Measurements from ENCODE around the gene UBE2M. TPM values are rescaled to one million over a fixed set of nuclear protein-coding genes. Genes with fewer than 3 reads are reported as not detected.
"Not testable (repeated sequence)": the region's sequence is repeated elsewhere in the genome, so short reads cannot be mapped to it uniquely, and the experiment has no call there.

The UBE2M gene
- total RNA-seq, 1 experiment from 2014 or later = 141 TPM

DNA sequence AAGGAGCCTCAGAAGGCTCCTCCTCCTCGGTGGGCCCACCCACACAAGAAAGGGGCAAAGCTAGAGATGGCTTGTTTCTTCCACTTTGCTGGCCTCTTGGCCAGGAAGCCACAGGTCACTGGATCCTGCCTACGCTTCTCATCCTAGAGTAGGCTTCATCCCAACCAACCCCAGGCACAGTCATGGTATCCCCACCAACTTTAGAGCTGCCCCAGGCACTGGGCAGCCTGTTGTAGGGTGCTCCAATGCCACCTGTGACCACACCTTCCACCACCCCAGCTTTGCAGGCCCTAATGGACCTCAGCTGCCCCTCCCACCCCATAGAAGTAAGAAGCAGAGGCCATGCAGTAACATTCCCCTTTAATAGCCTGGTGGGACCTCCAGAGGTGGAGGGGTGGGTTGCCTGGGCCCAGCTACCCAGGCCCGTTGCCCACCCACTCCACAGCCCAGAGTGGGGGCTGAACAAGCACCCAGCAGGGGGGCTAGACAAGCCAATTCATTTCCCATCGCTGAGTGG lies 3.0 kb downstream of the UBE2M start:
- no peak for DNase-seq (ENCODE audit: low spot score)

DNA sequence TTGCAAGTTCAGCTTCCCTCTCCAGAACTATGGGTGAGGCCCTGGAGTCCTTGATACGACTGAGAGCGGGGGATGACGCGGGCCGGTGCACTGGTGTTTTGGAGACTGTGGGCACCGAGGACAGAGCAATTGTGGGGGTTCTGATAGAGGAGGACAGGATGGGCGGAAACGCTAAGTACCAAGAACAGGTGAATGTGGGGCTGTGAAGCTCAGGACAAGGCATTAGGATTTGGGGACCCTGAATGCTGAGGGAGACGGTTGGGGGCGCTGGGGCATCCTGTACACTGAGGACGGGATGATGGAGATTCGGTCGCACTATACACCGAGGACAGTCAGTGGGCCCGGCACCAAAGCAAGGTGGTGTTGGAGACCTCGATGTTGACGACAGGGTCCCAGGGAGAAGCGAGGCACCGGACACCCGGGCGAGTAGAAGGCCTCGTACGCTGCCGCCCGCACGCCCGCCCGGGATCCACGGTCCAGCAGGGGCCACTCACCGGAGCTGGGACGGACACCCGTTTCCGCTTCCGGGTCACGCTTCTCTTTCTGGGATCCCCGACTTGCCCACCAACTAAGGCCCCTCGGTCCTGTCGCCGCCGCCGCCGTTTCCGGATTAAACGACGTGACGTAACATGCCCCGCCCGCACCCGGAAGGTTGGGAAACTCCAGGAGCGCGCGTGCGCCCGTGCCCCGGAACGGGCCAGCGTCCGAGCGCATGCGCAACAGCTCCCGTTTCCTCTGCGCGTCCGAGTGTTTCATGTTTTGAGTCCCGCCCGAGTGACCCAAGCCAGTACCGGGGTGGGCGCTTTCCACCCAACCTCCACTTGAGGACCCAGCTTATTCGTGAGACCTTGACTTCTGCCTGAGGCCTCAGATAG lies 3.7 kb downstream of the UBE2M start, which contains the start of gene CHMP2A:
Gene CHMP2A, minus strand, starts transcription at position 612 of the 875 bp plus-strand sequence. CDS start 893 bp downstream, outside the sequence.
- peak; percentile 66 for DNase-seq (ENCODE audit: low spot score)

DNA sequence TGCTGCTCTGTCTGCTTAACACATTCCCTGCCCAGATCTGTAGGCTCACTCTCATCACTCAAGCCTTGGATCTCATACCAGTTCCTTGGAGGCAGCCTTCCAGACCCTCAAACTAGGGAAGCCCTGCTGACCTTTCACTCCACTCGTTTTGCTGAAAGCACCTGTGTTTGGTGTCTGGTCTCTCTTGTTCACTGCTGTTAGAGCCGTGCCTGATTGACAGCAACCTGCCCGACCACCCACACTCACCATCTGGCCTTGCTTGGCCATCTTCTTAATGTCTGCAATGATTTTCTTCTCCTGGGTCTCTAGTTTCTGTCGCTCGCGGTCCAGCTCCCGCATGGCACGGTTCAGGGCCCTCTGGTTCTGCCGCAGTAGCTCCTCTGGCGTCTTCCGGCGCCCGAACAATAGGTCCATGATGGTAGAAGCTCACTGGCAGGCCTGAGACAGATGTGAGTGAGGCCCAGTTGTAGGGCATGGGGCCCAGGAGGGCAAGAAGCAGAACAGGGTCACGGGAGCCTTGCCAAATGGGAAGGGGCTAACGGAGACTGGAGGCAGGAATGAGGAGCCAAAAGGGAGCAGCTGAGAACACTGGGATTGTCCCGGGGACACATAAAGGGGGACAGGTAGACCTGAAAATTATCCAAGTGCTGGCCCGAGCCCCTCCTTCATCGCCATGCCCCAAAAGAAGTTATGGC lies 4.5 kb downstream of the UBE2M start:
- no peak for DNase-seq (ENCODE audit: low spot score)

DNA sequence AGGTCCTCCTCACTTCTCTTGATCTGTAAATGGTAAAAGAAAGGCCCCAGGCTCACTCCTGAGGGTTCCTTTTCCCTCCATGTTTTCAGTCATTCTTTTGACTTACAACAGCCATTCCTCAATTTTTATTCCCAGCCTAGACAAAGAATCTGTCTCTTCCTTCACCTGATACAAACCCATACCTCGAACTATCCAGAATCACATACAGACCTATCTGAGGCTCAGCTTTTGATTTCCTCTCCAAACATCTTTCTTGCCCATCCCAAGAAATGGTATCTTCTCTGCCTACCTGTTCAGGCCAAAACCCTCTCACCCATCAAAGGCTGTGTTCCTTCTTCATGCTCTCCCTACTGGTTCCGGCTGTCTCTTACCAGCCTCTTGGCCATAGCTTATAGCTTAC lies 5.8 kb downstream of the UBE2M start:
- DNase-seq (ENCODE audit: low spot score) = no peak

DNA sequence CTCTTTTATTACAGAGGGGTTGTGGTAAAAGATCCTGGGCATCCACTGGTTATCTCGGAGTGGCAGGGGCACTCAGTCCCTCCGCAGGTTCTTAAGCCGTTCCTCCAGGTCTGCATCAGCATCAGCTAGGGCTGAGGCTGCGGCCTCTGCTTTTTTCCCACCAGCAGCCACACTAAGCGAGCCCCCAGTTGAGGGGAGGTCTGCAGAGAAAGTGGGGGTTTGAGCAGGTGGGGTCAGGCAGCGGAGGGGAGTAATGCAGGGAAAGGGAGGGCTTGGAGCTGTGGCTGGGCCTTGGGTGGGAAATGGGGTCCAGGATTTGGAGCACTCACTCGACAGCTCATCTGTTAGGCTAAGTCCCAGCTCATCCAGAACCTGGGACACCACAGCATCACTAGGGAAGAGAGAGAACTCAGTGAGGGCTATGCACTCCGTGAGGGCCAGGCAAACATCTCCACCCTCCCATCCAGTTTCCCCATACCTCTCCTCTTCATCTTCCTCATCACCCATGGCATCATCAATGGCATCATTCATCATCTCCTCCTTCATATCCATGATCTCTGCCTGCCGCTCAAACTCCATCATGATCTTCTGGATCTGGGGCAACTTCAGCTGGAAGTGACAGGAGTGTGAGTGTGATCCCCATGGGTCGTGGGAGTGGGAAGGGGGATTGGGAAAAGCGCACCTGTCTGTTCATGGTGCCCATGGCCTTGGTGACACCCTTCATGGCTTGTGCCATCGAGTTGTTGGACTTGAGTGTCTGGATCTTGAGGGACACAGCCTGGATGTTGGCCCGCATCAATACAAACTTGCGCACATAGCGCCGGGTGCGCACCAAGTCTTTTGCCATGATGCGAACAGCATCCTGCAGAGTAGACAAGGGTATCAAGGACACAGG lies 6.6 kb downstream of the UBE2M start:
- DNase-seq (ENCODE audit: low spot score) = no peak

DNA sequence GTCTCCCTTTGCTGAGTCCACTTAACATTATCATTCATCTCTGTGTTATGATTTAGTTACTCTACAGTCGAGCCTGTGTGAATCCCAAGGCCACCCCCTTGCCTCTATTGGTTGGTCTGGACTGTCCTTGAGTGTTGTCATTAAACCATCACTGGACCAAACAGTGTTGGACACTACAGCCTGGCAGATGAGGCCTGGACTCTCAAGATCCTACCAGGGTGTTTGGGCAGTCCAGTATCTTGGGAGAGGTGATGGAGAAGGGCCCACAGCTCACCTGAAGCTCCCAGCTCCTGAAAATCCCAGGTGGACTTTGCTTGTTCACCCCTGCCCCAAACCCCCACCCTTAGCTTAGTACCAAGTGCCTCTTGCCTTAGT lies 7.3 kb downstream of the UBE2M start:
- DNase-seq (ENCODE audit: low spot score) = no peak

DNA sequence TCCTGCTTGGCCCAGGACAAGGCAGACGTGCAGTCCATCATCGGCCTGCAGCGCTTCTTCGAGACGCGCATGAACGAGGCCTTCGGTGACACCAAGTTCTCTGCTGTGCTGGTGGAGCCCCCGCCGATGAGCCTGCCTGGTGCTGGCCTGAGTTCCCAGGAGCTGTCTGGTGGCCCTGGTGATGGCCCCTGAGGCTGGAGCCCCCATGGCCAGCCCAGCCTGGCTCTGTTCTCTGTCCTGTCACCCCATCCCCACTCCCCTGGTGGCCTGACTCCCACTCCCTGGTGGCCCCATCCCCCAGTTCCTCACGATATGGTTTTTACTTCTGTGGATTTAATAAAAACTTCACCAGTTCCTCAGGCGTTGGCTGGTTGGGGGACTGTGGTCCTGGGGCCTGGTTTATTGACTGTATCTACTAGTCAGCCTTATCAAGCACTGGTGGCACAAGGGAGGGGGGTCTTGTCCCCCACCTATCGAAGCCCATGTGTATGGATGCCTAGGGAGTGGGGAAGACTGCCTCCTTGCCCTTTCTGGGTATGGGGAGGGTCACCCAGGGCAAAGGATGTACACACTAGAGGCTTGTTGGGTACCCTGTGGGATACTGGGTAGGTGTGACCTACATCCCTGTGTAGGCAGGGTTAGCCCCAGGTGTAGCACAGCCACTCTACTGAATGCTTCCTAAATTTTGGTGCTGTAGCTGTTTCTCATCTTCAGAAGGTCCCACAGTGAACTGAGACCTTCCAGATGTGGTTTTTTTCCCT lies 7.9 kb downstream of the UBE2M start:
- DNase-seq (ENCODE audit: low spot score) = no peak

DNA sequence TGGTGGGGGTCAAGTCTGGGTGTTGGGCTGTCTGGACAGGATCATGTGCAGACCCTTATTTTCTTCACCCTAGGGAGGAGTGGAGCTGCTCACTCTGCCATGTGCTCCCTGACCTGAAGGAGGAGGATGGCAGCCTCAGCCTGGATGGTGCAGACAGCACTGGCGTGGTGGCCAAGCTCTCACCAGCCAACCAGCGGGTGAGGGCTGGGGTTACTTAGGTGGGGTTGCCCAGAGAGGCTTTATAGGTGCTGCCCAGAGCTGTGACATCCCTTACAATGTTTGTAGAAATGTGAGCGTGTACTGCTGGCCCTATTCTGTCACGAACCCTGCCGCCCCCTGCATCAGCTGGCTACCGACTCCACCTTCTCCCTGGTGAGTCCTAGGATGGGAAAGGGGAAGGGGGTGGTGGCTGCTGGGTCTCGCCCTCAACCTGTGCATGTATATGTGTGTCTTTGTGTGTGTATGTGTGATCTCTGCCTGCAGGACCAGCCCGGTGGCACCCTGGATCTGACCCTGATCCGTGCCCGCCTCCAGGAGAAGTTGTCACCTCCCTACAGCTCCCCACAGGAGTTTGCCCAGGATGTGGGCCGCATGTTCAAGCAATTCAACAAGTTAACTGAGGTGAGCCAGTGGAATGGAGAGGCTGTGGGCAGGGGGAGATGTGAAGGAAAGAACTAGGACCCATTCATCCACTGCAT lies 8.6 kb downstream of the UBE2M start:
- no peak for DNase-seq (ENCODE audit: low spot score)

DNA sequence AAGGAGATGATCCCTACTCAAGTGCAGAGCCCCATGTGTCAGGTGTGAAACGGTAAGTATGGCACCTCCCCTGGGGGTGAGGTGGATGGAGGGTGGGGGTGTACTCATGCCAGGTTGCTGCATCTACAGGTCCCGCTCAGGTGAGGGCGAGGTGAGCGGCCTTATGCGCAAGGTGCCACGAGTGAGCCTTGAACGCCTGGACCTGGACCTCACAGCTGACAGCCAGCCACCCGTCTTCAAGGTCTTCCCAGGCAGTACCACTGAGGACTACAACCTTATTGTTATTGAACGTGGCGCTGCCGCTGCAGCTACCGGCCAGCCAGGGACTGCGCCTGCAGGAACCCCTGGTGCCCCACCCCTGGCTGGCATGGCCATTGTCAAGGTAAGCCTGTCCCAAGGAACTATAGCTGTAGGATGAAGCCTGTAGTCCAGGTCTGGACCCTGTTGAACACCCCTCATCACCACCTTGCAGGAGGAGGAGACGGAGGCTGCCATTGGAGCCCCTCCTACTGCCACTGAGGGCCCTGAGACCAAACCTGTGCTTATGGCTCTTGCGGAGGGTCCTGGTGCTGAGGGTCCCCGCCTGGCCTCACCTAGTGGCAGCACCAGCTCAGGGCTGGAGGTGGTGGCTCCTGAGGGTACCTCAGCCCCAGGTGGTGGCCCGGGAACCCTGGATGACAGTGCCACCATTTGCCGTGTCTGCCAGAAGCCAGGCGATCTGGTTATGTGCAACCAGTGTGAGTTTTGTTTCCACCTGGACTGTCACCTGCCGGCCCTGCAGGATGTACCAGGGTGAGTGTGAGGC lies 9.3 kb downstream of the UBE2M start:
- no peak for DNase-seq (ENCODE audit: low spot score)

DNA sequence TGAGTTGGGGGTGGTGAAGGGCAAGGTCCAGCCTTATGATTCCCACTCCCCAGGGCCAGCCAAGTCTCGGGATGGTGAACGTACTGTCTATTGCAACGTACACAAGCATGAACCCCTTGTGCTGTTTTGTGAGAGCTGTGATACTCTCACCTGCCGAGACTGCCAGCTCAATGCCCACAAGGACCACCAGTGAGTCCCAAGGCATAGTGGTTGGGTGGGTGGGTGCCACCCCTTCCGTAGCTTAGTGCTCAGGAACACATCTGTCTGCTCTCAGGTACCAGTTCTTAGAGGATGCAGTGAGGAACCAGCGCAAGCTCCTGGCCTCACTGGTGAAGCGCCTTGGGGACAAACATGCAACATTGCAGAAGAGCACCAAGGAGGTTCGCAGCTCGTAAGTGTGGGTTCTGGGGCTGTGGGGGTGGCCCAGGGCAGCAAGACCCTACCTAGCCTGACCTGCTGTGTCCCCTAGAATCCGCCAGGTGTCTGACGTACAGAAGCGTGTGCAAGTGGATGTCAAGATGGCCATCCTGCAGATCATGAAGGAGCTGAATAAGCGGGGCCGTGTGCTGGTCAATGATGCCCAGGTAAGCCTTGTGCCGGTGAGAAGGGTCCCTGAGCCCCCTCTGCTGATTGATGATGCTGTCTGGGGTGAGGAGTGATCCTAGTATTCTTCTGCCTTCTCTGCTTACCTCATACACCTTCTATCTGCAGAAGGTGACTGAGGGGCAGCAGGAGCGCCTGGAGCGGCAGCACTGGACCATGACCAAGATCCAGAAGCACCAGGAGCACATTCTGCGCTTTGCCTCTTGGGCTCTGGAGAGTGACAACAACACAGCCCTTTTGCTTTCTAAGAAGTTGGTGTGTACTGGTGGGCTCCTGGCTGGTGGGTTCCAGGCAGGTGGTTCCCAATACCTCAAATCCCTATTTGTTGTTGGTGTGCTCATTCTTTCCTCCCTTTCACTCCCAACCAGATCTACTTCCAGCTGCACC lies 10.8 kb downstream of the UBE2M start:
- DNase-seq (ENCODE audit: low spot score) = no peak

DNA sequence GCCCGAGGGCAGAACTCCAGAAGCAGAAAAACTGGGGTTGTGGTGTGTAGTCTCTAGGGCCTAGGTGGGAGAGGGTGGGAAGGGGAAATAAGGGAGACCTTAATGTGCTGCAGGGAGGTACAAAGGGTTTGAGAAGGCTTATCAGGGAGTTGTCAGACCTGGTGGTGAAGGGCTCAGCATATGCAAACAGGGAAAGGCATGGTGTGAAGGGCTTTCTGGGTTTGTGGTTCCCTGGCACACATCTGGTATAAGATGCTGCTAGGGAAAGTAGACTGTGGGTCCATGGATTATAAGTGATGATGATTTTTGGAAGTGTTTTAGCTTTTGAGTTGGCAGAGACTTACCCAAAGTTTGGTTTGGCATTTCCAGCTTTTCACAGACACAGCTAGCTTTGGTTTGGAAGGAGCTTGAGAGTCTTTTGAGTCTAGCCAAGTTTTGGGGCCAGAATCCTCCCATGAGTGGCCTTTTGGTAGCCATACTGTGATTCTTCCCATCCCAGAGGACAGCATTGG lies 12.3 kb downstream of the UBE2M start:
- DNase-seq (ENCODE audit: low spot score) = no peak

DNA sequence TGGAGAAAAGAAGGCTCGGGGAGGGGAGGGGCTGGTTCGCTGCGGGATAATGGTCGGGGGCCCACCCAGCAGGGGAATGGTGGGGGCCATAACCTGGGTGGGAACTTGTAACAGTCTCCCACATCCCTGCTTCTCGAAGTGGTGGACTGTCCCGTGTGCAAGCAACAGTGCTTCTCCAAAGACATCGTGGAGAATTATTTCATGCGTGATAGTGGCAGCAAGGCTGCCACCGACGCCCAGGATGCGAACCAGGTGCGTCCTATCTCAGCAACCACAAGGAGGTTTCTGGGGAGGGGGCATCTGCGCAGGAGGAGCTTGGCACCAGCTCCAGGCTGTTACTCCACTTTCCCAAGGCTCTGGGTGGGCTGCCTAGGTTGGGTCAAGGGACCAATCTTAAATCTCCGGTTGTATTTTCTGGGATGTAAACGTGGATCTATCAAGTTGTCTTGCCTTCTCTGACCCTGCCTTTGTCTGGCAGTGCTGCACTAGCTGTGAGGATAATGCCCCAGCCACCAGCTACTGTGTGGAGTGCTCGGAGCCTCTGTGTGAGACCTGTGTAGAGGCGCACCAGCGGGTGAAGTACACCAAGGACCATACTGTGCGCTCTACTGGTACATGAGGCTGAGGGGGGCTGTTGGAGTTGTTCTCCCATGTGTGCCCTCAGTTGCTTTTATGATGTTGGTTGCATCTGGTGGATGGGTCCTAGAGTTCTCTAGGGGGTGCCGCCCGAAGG lies 13.0 kb downstream of the UBE2M start:
- DNase-seq (ENCODE audit: low spot score) = no peak

DNA sequence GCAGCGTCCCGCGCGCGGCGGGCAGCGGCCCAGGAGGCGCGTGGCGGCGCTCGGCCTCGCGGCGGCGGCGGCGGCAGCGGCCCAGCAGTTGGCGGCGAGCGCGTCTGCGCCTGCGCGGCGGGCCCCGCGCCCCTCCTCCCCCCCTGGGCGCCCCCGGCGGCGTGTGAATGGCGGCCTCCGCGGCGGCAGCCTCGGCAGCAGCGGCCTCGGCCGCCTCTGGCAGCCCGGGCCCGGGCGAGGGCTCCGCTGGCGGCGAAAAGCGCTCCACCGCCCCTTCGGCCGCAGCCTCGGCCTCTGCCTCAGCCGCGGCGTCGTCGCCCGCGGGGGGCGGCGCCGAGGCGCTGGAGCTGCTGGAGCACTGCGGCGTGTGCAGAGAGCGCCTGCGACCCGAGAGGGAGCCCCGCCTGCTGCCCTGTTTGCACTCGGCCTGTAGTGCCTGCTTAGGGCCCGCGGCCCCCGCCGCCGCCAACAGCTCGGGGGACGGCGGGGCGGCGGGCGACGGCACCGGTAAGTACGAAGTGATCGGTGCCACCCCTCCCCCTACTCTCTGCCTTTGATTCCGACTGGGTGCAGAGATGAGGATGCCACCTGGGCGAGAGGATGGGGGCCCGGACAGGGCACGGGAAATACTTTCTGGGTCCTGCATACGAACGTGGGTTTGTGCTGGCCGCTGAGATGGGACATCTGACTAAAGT lies 13.7 kb downstream of the UBE2M start:
- peak; percentile 36 for DNase-seq (ENCODE audit: low spot score)

DNA sequence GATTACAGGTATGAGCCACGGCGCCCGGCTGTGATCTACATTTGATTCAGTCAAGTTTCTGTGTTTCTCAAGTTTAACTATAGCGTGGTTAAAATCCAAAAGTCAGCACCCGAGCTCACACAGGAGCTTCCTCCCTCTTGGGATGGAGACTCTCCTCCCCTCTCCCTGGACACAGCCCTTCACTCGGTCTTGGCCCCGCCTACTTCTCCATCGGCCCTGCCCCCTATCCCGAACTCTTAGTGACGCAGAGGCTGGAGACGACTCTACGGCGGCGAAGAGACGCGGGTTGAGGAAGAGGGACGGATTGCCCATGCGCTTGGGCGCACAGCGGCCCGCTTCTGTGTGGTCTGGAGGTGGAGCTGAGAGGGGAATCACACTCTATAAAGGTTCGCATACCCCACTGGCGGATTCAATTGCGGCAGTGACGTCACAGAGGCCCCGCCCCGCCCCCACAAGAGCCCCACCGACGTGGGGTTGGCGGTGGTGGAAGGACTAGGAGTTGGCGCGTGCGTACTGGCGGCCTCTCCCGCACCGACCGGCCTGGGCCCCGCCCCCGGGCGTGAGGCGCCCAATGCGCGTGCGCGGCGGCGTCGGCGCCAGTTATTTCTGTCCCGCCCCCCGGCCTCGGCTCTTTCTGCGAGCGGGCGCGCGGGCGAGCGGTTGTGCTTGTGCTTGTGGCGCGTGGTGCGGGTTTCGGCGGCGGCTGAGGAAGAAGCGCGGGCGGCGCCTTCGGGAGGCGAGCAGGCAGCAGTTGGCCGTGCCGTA lies 14.4 kb downstream of the UBE2M start, which contains the start of gene TRIM28:
Gene TRIM28, plus strand, starts transcription at position 239 of the 765 bp plus-strand sequence. CDS start 694 bp downstream, outside the sequence.
- peak; percentile 100 for DNase-seq (ENCODE audit: low spot score)

DNA sequence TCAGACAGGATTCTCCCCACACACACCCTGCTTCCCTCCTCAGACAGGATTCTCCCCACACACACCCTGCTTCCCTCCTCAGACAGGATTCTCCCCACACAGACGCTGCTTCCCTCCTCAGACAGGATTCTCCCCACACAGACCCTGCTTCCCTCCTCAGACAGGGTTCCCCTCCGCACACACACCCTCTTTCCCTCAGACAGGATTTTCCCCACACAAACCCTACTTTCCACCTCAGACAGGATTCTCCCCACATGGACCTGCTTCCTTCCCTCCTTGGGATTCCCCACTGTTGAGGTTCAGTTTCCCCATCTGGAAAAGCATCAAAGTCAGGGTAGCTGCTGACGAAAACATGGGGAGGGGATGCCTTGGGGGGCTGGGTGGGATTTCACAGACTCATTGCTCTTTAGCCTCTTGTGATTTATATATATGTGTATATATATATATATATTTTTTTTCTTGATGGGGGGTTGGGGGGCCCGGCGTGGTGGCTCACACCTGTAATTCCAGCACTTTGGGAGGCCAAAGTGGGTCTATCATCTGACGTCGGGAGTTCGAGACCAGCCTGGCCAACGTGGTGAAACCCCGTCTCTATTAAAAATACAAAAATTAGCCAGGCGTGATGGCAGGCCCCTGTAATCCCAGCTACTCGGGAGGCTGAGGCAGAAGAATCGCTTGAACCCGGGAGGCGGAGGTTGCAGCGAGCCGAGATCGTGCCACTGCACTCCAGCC lies 15.6 kb downstream of the UBE2M start:
- not testable (repeated sequence) for DNase-seq (ENCODE audit: low spot score)

Measured in A172 (cell line).